ENCODE data around the gene ELF4.
"Not testable (repeated sequence)": the region's sequence is repeated elsewhere in the genome, so short reads cannot be mapped to it uniquely, and the experiment has no call there.

Gene ELF4

GRCh38 chrX:130110379-130111219 lies at the start of gene ELF4:
Gene ELF4 (minus strand): TSS chrX:130110497. CDS start chrX:130081330, 29,167 bp downstream.
- peak; percentile 53 for DNase-seq

DNA sequence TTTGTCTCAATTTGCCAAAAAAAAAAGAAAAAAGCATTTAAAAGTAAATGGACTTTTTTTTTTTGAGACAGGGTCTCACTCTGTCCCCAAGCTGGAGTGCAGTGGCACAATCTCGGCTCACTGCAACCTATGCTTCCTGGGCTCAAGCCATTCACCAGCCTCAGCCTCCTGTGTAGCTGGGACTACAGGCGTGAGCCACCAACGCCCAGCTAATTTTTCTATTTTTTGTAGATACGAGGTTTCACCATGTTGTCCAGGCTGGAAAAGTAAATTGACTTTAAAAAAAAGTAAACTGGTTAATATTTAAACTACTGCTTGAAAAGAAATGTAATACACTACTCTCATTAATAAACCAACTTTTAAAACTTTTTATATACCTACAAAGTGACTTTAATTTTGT lies 49.5 kb upstream of the ELF4 start:
- DNase-seq, result no peak

GRCh38 chrX:130158311-130158710 lies 48.0 kb upstream of the ELF4 start:
- DNase-seq, result no peak

- no peak for DNase-seq
Observed at GRCh38 chrX:130155564-130155963, 45.3 kb upstream of the ELF4 start.

GRCh38 chrX:130147631-130148030 lies 37.3 kb upstream of the ELF4 start:
- no peak for DNase-seq

DNA sequence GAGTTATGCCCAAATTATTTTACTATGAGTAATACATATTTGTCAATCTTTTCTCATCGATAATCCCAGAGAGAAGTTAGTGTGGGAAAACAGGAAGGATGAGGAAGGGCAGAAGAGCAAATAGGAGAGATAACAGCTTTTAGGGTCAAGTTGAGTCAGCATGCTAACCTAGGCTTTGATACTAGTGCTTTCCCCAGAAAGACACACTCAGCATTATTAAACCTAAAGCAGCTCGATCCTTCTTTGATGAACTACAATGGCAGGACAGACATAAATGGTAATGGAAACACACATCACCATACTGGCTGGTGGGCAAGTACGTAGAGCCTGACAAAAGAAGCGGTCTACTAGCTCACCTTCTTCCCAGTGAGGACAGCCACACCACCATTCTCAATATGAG lies 34.8 kb upstream of the ELF4 start:
- DNase-seq, result no peak

DNA sequence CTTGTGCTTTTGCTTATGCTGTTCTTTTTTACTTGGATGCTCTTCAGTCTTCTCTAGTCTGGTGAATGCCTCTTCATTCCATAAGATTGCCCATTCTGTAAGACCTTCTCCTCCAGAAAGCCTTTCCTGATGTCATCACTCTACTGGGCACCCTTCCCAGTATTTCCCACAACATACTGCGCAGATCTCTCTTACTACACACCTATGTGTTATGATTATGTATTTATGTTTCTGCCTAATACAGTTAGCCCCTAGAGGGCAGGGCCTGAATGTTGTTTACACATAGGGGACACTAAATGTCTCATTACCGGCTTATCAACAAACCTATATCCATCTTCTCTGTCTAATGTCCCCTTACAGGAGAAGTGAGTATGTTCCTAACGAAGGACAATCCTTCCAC lies 34.2 kb upstream of the ELF4 start:
- DNase-seq, result no peak

- DNase-seq, result no peak
Observed at GRCh38 chrX:130139474-130140201, 29.3 kb upstream of the ELF4 start.

GRCh38 chrX:130136961-130137360 lies 26.7 kb upstream of the ELF4 start:
- DNase-seq, result no peak

DNA sequence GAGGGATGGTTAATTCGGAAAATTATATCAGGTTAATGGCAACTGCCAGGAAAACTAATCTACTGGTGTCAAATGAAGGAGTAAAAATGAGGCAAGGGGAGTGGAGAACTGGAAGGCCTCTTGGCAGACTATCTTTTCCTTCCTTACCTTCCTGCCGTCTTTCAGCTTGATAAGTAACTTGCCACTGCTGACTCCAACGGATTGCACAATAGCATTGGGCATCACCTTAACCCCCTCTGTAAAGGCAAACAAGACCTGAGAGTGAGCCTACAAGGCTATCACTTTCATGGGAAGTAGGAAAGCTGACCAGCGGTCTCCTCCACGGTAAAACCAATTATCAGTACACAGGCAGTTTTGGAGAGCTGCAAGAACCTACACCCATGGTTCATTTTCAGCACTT lies 26.2 kb upstream of the ELF4 start:
- DNase-seq, result no peak

DNA sequence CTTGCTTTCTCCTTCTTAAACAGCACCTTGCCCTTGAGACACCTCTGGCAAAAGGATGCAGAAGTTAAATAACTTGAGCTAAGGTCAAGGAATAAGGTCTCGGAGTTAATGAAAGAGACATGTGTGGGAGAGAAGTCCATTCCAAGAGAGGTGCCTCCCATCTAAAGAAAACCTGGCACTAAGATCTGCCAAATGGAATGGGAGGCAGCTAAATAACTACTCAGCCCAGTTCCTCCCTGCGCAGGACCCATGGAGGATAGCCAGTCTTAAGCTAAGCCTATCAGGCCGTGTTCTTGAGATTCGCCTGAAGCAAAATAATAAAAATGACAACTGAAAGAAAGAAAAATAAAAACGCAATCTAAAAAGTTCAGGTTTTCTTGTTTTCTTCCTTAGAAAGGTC lies 20.7 kb upstream of the ELF4 start:
- DNase-seq, result no peak

DNA sequence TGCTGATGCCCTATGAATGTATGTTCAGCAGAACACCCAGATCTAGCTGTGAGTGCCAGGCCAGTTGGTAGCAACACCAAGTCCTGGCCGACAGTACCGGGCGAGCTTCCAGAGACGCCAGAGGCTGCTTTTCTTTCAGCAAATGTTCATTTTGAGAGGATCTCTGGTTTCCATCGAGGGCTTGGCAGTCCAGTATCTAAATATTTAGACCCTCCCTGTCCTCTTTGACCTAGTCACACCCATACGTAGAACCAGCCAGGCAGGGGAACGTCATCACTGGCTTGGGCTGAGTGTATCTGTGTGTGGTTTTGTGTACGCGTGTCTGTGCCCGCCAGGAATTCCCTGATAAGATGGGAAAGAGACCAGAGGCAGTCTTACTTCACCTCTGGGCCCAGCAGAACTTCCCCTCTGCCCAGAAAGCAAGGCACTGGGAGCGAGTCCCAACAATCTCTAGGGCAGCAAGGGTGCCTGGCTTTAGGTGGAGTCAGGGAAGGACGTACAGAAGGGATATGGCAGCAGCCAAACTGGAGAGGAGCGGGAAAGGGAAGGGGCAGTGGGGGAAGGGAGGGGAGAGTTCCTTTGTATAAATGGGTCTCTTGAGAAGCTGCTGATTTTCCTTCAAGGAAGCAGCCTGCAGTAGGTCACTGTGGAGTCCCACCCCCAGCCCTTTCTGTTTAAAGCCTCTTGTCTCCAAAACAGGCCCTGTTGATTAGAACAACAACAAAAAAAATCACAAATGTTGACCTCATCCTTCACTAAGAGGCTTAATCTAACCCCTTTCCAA lies 15.0 kb upstream of the ELF4 start:
- no peak for DNase-seq

DNA sequence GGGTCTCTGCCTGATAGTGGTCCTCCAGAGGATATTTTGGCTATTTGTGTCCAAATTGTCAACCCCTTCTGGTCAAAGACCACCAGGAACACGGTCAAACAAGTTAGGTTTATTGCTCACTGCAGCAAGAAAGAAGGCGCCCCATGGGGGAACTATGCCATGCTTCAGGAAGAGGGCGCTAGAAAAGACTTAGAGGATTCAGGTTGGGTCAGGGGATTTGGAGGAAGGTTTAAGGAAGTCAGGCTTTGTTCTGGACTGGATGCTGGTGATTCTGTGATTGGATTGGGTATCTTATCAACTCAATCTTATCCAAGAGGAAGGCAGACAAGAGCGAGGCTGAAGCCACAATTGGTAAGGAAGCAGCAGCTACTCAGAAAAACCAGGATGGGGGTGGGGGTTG lies 14.3 kb upstream of the ELF4 start:
- DNase-seq, result no peak

GRCh38 chrX:130121505-130121800 lies 11.2 kb upstream of the ELF4 start:
- no peak for DNase-seq

GRCh38 chrX:130120746-130121504 lies 10.6 kb upstream of the ELF4 start:
- peak; percentile 76 for DNase-seq

- no peak for DNase-seq
Observed at GRCh38 chrX:130120321-130120731, 10.0 kb upstream of the ELF4 start.

DNA sequence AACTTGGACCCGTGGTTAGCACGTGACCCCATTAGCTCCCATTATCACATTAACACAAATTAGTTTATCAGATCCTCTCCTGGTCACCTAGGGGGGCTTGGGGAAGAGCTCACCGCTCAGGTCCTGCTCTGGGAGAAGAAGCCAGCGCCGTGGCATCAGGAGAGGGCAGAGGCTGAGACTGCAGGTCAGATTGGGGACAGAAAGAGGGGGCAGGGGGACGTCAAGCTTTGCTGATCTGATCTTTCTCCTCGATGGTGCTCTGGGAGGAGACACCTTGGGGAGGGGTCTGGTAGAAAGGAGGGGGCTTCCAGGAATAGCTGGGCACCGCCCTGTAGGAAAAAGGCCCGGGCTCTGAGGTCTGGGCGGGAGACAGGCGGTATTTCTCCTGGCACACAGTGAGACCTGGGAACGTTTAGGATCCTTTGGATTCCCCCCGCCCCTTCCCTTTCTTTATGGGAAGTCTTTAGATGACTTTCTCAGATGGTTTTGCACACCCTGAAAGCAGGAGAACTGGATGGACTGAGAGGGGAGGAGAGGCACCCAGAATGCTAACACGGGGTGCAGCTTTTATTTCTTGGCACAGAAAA lies 9.1 kb upstream of the ELF4 start:
- no peak for DNase-seq

- DNase-seq, result peak; percentile 37
Observed at GRCh38 chrX:130118441-130119311, 8.4 kb upstream of the ELF4 start.

DNA sequence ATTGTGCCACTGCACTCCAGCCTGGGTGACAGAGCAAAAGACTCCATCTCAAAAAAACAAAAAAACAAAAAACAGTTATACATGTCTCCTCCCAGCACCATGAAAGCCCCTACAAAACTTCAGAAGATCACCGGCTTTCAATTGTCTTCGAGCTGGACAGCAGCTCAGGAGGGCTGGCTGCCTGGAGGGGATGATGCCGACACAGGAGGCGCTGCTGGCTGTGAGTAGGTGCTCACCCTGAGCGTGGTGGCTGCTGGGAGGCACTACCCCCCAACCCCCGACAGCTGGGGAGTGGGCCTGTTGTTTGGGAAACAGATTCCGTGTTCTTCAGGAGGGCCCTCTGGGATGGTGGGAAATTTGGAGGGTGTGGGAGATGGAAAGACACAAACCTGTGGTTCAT lies 6.9 kb upstream of the ELF4 start:
- DNase-seq, result no peak

GRCh38 chrX:130115119-130115885 lies 5.0 kb upstream of the ELF4 start:
- DNase-seq, result not testable (repeated sequence)

DNA sequence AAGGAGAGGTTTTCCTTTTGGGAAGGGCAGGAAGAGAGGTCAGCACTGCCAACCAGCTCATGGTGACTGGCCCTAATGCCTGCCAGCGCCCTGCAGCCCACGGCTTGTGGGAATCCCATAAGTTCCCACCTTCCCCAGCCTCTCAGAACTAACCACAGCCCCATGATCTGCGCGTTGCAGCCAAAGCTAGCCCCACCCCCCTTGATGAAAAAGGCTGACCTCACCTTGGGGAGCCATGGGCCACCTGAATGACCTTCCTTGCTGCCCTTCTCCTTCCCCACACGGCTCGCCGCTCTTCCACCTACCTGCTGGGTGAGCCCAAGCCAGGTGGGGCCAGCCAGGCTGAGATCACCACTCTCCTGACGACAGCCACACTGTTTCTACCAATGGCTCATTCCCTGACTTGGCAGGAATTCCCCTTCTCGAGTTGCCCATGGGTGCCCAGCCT lies 3.9 kb upstream of the ELF4 start:
- DNase-seq, result no peak
